GM12878 (cell line): Measurements from ENCODE around the gene HK1. TPM values are rescaled to one million over a fixed set of nuclear protein-coding genes. Genes with fewer than 3 reads are reported as not detected.

Experiments
- ATAC-seq: fragments of 200-7000 bp; cut with Tn5 transposase; 3 replicates; pipeline ENCODE4 v1.9.1; 2020; ENCODE audit warnings: mild to moderate bottlenecking, moderate library complexity
- BruUV-seq: library from RNA; stranded (reverse); fragments of 400-500 nt; replicated peaks from 2 replicates; lab custom pipeline; 2021; lab: Mats Ljungman, UMichigan
- CTCF ChIA-PET: fragments of 300-600 bp; sonication (Branson Sonifier 250); formaldehyde crosslinking; extraction: SDS; loops from one replicate; lab custom pipeline; 2021; ENCODE audit warnings: inconsistent platforms; lab: Yijun Ruan, JAX
- POLR2A ChIA-PET: fragments of 350-600 bp; formaldehyde crosslinking; extraction: SDS; loops from one replicate; lab custom pipeline; 2021; ENCODE audit warnings: inconsistent platforms; lab: Charles Lee
- RAD21 ChIA-PET: fragments of 300-600 bp; sonication (Branson Sonifier 250); formaldehyde crosslinking; loops from one replicate; lab custom pipeline; 2023; ENCODE audit warnings: antibody characterized with exemption; ENCODE audit not compliant: unreplicated experiment; lab: Charles Lee
- SMC1A ChIA-PET: fragments of 300-600 bp; sonication (Branson Sonifier 250); formaldehyde crosslinking; loops from one replicate; lab custom pipeline; 2023; ENCODE audit not compliant: unreplicated experiment, uncharacterized antibody; lab: Charles Lee
- DNase-seq: peaks from one replicate; pipeline ENCODE4 v3.0.0-alpha.2; 2011; ENCODE audit warnings: low read depth, low spot score
- FAIRE-seq: peaks from 3 replicates; lab custom pipeline; 2011; peaks lifted over from hg19 to GRCh38; lab: Jason Lieb, UNC
- H2AFZ ChIP-seq: 2 replicates; pipeline ENCODE4 v1.6.0; 2011; ENCODE audit warnings: low read depth, low read length, control low read depth; ENCODE audit not compliant: control insufficient read depth
- H3K27ac ChIP-seq: 2 replicates; pipeline ENCODE4 v1.5.1; 2011; ENCODE audit warnings: control low read depth; ENCODE audit not compliant: control insufficient read depth, insufficient read depth
- H3K27me3 ChIP-seq, 2 experiments: replicated peaks in 1 of 2; 2 replicates each; pipeline versions ENCODE4 v1.6.0 to v1.6.1; 2011; ENCODE audit warnings: low read length in 1 of 2; ENCODE audit not compliant: control insufficient read depth in 2 of 2, insufficient read depth in 2 of 2
- H3K36me3 ChIP-seq, 2 experiments: 2 replicates each; pipeline ENCODE4 v1.5.1; 2011; ENCODE audit warnings: low read length in 1 of 2; ENCODE audit not compliant: control insufficient read depth in 2 of 2, insufficient read depth in 2 of 2
- H3K4me1 ChIP-seq: 2 replicates; pipeline ENCODE4 v1.6.1; 2011; ENCODE audit warnings: mild to moderate bottlenecking, low read length, moderate library complexity, mixed read lengths; ENCODE audit not compliant: control insufficient read depth, insufficient read depth
- H3K4me2 ChIP-seq: 2 replicates; pipeline ENCODE4 v1.6.0; 2011; ENCODE audit warnings: control low read depth; ENCODE audit not compliant: control insufficient read depth, insufficient read depth
- H3K4me3 ChIP-seq: fragments of 200-600 bp; sonication (generic); 2 replicates; pipeline ENCODE4 v1.5.1; 2016
- H3K79me2 ChIP-seq: 2 replicates; pipeline ENCODE4 v1.6.0; 2011; ENCODE audit warnings: low read length; ENCODE audit not compliant: control insufficient read depth, insufficient read depth
- H3K9ac ChIP-seq: 2 replicates; pipeline ENCODE4 v1.8.0; 2011; ENCODE audit warnings: low read length, control low read depth, mixed read lengths; ENCODE audit not compliant: control insufficient read depth, insufficient read depth
- H3K9me3 ChIP-seq: replicated peaks from 3 replicates; pipeline ENCODE4 v1.5.1; 2011; ENCODE audit warnings: mild to moderate bottlenecking, low read length; ENCODE audit not compliant: control insufficient read depth, insufficient read depth
- H4K20me1 ChIP-seq: 2 replicates; pipeline ENCODE4 v1.6.0; 2011; ENCODE audit not compliant: control insufficient read depth, insufficient read depth
- DPF2 ChIP-seq: fragments of 450-650 bp; IDR thresholded peaks from 2 replicates; pipeline ENCODE4 v1.6.1; 2017; ENCODE audit warnings: mild to moderate bottlenecking
- EGR1 ChIP-seq, 2 experiments: IDR thresholded peaks; 1 replicate in 1 of 2; 2 replicates in 1 of 2; pipeline ENCODE4 v1.6.1; 2011 to 2012; ENCODE audit warnings: low read depth in 2 of 2, low read length in 2 of 2, borderline replicate concordance in 1 of 2, mild to moderate bottlenecking in 1 of 2, moderate library complexity in 1 of 2
- ESRRA ChIP-seq: IDR thresholded peaks from 2 replicates; pipeline ENCODE4 v1.6.1; 2012; ENCODE audit warnings: mild to moderate bottlenecking, low read length, improper control_type of control experiment
- GATAD2B ChIP-seq: fragments of 450-650 bp; conservative IDR thresholded peaks from 2 replicates; pipeline ENCODE4 v1.6.1; 2017; ENCODE audit warnings: low read depth, mild to moderate bottlenecking, moderate library complexity
- JUND ChIP-seq: IDR thresholded peaks from 2 replicates; pipeline ENCODE4 v1.6.1; 2012; ENCODE audit warnings: low read depth, mild to moderate bottlenecking, low read length, improper control_type of control experiment, moderate library complexity
- NFYB ChIP-seq: IDR thresholded peaks from 2 replicates; pipeline ENCODE4 v1.6.1; 2011; ENCODE audit warnings: low read depth, mild to moderate bottlenecking, low read length, improper control_type of control experiment, moderate library complexity; ENCODE audit not compliant: insufficient read depth
- POLR2AphosphoS2 ChIP-seq: IDR thresholded peaks from 2 replicates; pipeline ENCODE4 v1.6.1; 2011; ENCODE audit warnings: low read depth, mild to moderate bottlenecking, low read length, improper control_type of control experiment, moderate library complexity
- RAD51 ChIP-seq: fragments of 450-650 bp; IDR thresholded peaks from 2 replicates; pipeline ENCODE4 v1.6.1; 2016; ENCODE audit warnings: moderate library complexity, mild to moderate bottlenecking, inconsistent platforms
- RBBP5 ChIP-seq: fragments of 200-600 bp; sonication (generic); conservative IDR thresholded peaks from 2 replicates; pipeline ENCODE4 v1.6.1; 2016
- RELA ChIP-seq: fragments of 450-650 bp; IDR thresholded peaks from 2 replicates; pipeline ENCODE4 v1.8.0; 2014; ENCODE audit warnings: borderline replicate concordance; ENCODE audit not compliant: partially characterized antibody
- STAT1 ChIP-seq: fragments of 450-650 bp; conservative IDR thresholded peaks from 2 replicates; pipeline ENCODE4 v1.6.1; 2014; ENCODE audit warnings: antibody characterized with exemption, mild to moderate bottlenecking
- STAT3 ChIP-seq: IDR thresholded peaks from 2 replicates; pipeline ENCODE4 v1.6.1; 2011; ENCODE audit warnings: low read depth, low read length, improper control_type of control experiment
- WGBS: methylation state at CpG from one replicate; pipeline ENCODE4 v1.1.6; 2016; ENCODE audit warnings: low lambda C conversion rate; ENCODE audit not compliant: insufficient replicate concordance, insufficient coverage; ENCODE audit errors: missing lambda C conversion rate; 5-methylcytosine and 5-hydroxymethylcytosine counted together
- in situ Hi-C: fragments of 300-500 bp; cut with MboI; formaldehyde crosslinking; loops from 9 replicates; pipeline ENCODE4 v1.14.3; 2018; ENCODE audit warnings: mixed read lengths
- intact Hi-C: fragments of 100-400 bp; cut with micrococcal nuclease; formaldehyde crosslinking; loops from one replicate; pipeline ENCODE4 v1.14.2; 2022; ENCODE audit not compliant: unreplicated experiment
- polyA plus RNA-seq, 11 experiments: library from polyadenylated mRNA; depleted of rRNA in 4 of 11; unstranded in 6 of 11; stranded (reverse) in 5 of 11; fragments of >200 nt; fragmentation: Nextera tagmentation in 4 of 11; fragmentation: Illumina TruSeq in 1 of 11; extraction: Ambion mirVana in 4 of 11; extraction: Trizol in 1 of 11; gene quantifications; 1 replicate in 1 of 11; 2 replicates in 10 of 11; pipeline versions ENCODE4 v1.2.1 to v1.2.3, GENCODE V29; 2011 to 2016; ENCODE audit warnings: inconsistent platforms in 2 of 11, missing spikeins in 2 of 11, low read depth in 1 of 11
- total RNA-seq, 4 experiments: library from RNA; depleted of rRNA in 3 of 4; stranded (reverse); fragments of >200 nt in 3 of 4; fragmentation: Illumina TruSeq in 1 of 4; extraction: Trizol in 1 of 4; gene quantifications; 2 replicates each; pipeline versions ENCODE4 v1.2.1 to v1.2.3, GENCODE V29; 2013 to 2021
- TF ChIP-seq, protein P1 (sequence below): IDR thresholded peaks from 2 replicates; pipeline ENCODE4 v1.6.1; 2012; ENCODE audit warnings: low read depth, low read length, improper control_type of control experiment
- TF ChIP-seq, protein P2 (sequence below): fragments of 450-650 bp; IDR thresholded peaks from 2 replicates; pipeline ENCODE4 v1.6.1; 2016; ENCODE audit warnings: mild to moderate bottlenecking

Gene HK1
- total and polyA plus RNA-seq, 10 of the 15 experiments (the other 5 are each of a cell fraction or from before 2014, with no cell fraction given), result 3.4 to 77.3 (median 46.6) TPM

DNA sequence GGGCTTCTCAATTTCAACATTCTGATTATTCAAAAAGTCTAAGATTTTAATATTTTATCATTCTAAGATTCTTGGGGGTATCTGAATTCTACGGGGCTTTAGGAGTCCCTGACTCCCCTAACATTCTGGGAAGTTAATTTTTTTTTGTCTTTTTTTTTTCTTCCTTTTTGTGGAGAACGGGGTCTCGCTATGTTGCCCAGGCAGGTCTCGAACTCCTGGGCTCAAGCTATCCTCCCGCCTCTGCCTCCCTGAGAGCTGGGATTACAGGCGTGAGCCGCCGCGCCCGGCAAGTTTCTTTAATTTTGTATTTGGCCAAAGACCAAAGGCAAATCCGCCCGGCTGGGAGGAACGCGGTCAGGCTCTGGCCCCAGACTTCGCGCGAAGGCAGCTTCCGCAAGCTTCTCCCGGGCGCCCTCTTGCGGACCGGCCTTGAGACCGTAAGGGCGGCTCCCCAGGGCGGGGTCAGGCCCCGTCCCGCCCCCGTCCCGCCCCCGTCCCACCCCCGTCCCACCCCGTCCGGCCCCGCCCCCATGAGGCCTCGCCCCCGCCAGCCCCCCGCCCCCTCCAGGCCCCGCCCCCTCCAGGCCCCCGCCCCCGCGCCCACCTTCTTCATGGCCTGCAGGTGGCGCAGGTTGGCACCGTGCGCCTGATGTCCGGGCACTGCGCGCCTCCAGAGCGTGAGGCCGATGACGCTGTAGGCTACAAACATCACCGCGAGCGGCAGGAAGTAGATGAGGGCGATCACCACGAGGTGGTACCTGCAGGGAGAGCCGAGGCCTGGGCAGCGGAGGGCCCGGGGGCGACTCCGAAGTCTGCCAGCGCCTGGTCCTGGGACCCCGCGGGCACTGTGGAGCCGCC is 130.3 kb downstream of the HK1 start (continued):
- peak; percentile 36; the same call in 1 of the 2 replicates for TF ChIP-seq DPF2
- TF ChIP-seq STAT1, result 0 out of 2 replicates have a peak, but pooled peaks have one; percentile 33
- TF ChIP-seq EGR1 (IDR thresholded peaks at IDR 0.05; ENCODE audit: borderline replicate concordance in 1 of 2, low read depth in 2 of 2, low read length in 2 of 2), result peak in 1 of 2 experiments; percentile 91; a peak in 2 of 3 replicates
- TF ChIP-seq, all 136 proteins: peak for 30

DNA sequence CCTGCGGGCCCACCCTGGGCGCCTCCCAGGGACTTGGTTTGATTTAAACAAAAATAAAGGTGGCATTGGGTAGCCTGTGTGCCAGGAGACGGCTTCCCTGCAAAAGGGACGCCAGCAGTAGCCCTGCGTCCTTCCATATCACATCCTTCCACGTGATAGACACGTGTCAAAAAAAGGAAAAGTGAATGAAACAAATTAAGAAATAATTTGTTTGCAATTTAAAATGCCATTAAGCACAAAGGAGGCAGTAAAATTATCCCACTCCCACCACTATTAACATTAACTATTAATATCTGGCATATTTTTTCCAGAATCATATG is 130.8 kb downstream of the HK1 start:
- H3K9ac ChIP-seq, result peak overlapping the region; percentile 54; the same call in 1 of the 2 replicates

More for the DNA sequence above, 130.8 kb downstream of the HK1 start:
- ChIA-PET RAD21 (interaction anchor here (1.3 to 2.2 kb wide), 2 partner anchors 100 to 174 kb away, joined by 5 to 8 read pairs; no protein-coding TSS in a partner anchor), CTCF (interaction anchor here (1.0 to 2.7 kb wide), 13 partner anchors 9 to 421 kb away, joined by 3 to 32 read pairs (median 6); no protein-coding TSS in a partner anchor), POLR2A (no interaction called here), SMC1A (interaction anchor here (1.5 to 2.1 kb wide), 2 partner anchors 167 to 180 kb away, joined by 6 read pairs; no protein-coding TSS in a partner anchor)
- intact Hi-C loops (loop anchor here (5.0 kb wide), 1 partner anchor 228 kb away; no protein-coding TSS in a partner anchor), in situ Hi-C loops (loop anchor here (10.0 kb wide), 1 partner anchor 414 kb away; no protein-coding TSS in a partner anchor)
- Histone ChIP-seq H3K9me3 (no peaks in the 10 kb centered on the region), H2AFZ (peak overlapping the region; percentile 83), H4K20me1 (no peaks in the 10 kb centered on the region), H3K4me2 (peak overlapping the region; percentile 55), H3K79me2 (no peaks in the 10 kb centered on the region), H3K4me1 (peaks cover 16% of the 10 kb centered on the region), H3K4me3 (peak overlapping the region; percentile 10; the same call in 1 of the 2 replicates), H3K36me3 (no peaks in the 10 kb centered on the region; a peak in 1 of 4 replicates), H3K27ac (no peak overlapping the region), H3K27me3 (no peaks in the 10 kb centered on the region)
- 26% methylated on average over 7 of the region's 7 CpGs for WGBS
- no TSS peak for BruUV-seq
- TF ChIP-seq POLR2AphosphoS2 (no peak), GATAD2B (0 out of 2 replicates have a peak, but pooled peaks have one; percentile 14), RELA (no peak), ESRRA (no peak), RAD51 (peak; percentile 56), NFYB (no peak), STAT3 (no peak), RBBP5 (no peak), JUND (no peak)
- TF ChIP-seq, protein P1, sequence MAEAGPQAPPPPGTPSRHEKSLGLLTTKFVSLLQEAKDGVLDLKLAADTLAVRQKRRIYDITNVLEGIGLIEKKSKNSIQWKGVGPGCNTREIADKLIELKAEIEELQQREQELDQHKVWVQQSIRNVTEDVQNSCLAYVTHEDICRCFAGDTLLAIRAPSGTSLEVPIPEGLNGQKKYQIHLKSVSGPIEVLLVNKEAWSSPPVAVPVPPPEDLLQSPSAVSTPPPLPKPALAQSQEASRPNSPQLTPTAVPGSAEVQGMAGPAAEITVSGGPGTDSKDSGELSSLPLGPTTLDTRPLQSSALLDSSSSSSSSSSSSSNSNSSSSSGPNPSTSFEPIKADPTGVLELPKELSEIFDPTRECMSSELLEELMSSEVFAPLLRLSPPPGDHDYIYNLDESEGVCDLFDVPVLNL, result no peak
- TF ChIP-seq, protein P2, sequence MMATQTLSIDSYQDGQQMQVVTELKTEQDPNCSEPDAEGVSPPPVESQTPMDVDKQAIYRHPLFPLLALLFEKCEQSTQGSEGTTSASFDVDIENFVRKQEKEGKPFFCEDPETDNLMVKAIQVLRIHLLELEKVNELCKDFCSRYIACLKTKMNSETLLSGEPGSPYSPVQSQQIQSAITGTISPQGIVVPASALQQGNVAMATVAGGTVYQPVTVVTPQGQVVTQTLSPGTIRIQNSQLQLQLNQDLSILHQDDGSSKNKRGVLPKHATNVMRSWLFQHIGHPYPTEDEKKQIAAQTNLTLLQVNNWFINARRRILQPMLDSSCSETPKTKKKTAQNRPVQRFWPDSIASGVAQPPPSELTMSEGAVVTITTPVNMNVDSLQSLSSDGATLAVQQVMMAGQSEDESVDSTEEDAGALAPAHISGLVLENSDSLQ, result peak; percentile 5; the same call in 1 of the 2 replicates
- ATAC-seq (no peak), DNase-seq (no peak), FAIRE-seq (no peak)
